ENCODE data around the gene EFCAB8. TPM values are rescaled to one million over a fixed set of nuclear protein-coding genes. Genes with fewer than 3 reads are reported as not detected.
"Not testable (repeated sequence)": the region's sequence is repeated elsewhere in the genome, so short reads cannot be mapped to it uniquely, and the experiment has no call there.

Gene EFCAB8
- total RNA-seq, 1 experiment from 2014 or later: not detected

GRCh38 chr20:32941155-32941885 lies 82.6 kb downstream of the EFCAB8 start:
- no peaks in the 10 kb centered on the region for H3K36me3 Mint-ChIP-seq (ENCODE audit: insufficient read depth, unreplicated experiment)
- ChIA-PET POLR2A (no interaction called here), CTCF (interaction anchor here (0.6 to 0.7 kb wide), 3 partner anchors 38 to 445 kb away, joined by 3 read pairs; no protein-coding TSS in a partner anchor)
- intact Hi-C loops (cut with micrococcal nuclease): no loop called here
- H3K9me3 Mint-ChIP-seq (ENCODE audit: unreplicated experiment): no peaks in the 10 kb centered on the region
- no peak overlapping the region for H3K27ac Mint-ChIP-seq (ENCODE audit: low read depth, unreplicated experiment)
- no peaks in the 10 kb centered on the region for H3K4me1 Mint-ChIP-seq (ENCODE audit: insufficient read depth, unreplicated experiment)
- TF ChIP-seq CTCF (IDR thresholded peaks at IDR 0.05; ENCODE audit: unreplicated experiment): no peak
- DNase-seq (ENCODE audit: unreplicated experiment): no peak
- H3K4me3 Mint-ChIP-seq (ENCODE audit: unreplicated experiment): no peak overlapping the region
- BruUV-seq (replicated peaks): no TSS peak
- H3K27me3 Mint-ChIP-seq (ENCODE audit: insufficient read depth, unreplicated experiment): peaks cover 74% of the 10 kb centered on the region

GRCh38 chr20:32943490-32944052 lies 84.8 kb downstream of the EFCAB8 start:
- POLR2A ChIA-PET: no interaction called here
- Mint-ChIP-seq H3K9me3 (ENCODE audit: unreplicated experiment) (no peaks in the 10 kb centered on the region), H3K27me3 (ENCODE audit: insufficient read depth, unreplicated experiment) (peaks cover 94% of the 10 kb centered on the region), H3K36me3 (ENCODE audit: insufficient read depth, unreplicated experiment) (no peaks in the 10 kb centered on the region), H3K4me1 (ENCODE audit: insufficient read depth, unreplicated experiment) (no peaks in the 10 kb centered on the region), H3K4me3 (ENCODE audit: unreplicated experiment) (no peak overlapping the region), H3K27ac (ENCODE audit: low read depth, unreplicated experiment) (no peak overlapping the region)
- no peak for TF ChIP-seq CTCF (IDR thresholded peaks at IDR 0.05; ENCODE audit: unreplicated experiment)
- BruUV-seq (replicated peaks): no TSS peak
- DNase-seq (ENCODE audit: unreplicated experiment): no peak
- CTCF ChIA-PET: interaction anchor here (1.0 to 3.8 kb wide), 4 partner anchors 37 to 154 kb away, joined by 3 to 42 read pairs (median 24); no protein-coding TSS in a partner anchor
- intact Hi-C loops (cut with micrococcal nuclease): no loop called here

GRCh38 chr20:32945710-32946221 lies 87.0 kb downstream of the EFCAB8 start:
- H3K36me3 Mint-ChIP-seq (ENCODE audit: insufficient read depth, unreplicated experiment): no peaks in the 10 kb centered on the region
- intact Hi-C loops (cut with micrococcal nuclease): loop anchor here (1.0 kb wide), 2 partner anchors 43 to 155 kb away; no protein-coding TSS in a partner anchor
- H3K4me3 Mint-ChIP-seq (ENCODE audit: unreplicated experiment): no peak overlapping the region
- no peak overlapping the region for H3K27ac Mint-ChIP-seq (ENCODE audit: low read depth, unreplicated experiment)
- BruUV-seq (replicated peaks): no TSS peak
- ChIA-PET CTCF (interaction anchor here (0.6 to 3.8 kb wide), 37 partner anchors 9 to 1138 kb away, joined by 3 to 42 read pairs (median 4); partner anchors contain the start of genes MAPRE1 and SUN5), POLR2A (interaction anchor here (0.6 kb wide), 1 partner anchor 705 kb away, joined by 4 read pairs; no protein-coding TSS in a partner anchor)
- peaks cover 94% of the 10 kb centered on the region for H3K27me3 Mint-ChIP-seq (ENCODE audit: insufficient read depth, unreplicated experiment)
- peak; percentile 39 for DNase-seq (ENCODE audit: unreplicated experiment)
- TF ChIP-seq CTCF (IDR thresholded peaks at IDR 0.05; ENCODE audit: unreplicated experiment): peak; percentile 55
- no peaks in the 10 kb centered on the region for H3K4me1 Mint-ChIP-seq (ENCODE audit: insufficient read depth, unreplicated experiment)
- H3K9me3 Mint-ChIP-seq (ENCODE audit: unreplicated experiment): no peaks in the 10 kb centered on the region

- Mint-ChIP-seq H3K4me3 (ENCODE audit: unreplicated experiment) (no peak overlapping the region), H3K27ac (ENCODE audit: low read depth, unreplicated experiment) (no peak overlapping the region), H3K4me1 (ENCODE audit: insufficient read depth, unreplicated experiment) (no peaks in the 10 kb centered on the region), H3K9me3 (ENCODE audit: unreplicated experiment) (no peaks in the 10 kb centered on the region), H3K36me3 (ENCODE audit: insufficient read depth, unreplicated experiment) (no peaks in the 10 kb centered on the region), H3K27me3 (ENCODE audit: insufficient read depth, unreplicated experiment) (peaks cover 94% of the 10 kb centered on the region)
- BruUV-seq (replicated peaks): no TSS peak
- POLR2A ChIA-PET: no interaction called here
- intact Hi-C loops (cut with micrococcal nuclease): no loop called here
- CTCF ChIA-PET: interaction anchor here (0.5 to 3.8 kb wide), 21 partner anchors 8 to 1138 kb away, joined by 3 to 42 read pairs (median 4); partner anchors contain the start of gene SUN5
- no peak for TF ChIP-seq CTCF (IDR thresholded peaks at IDR 0.05; ENCODE audit: unreplicated experiment)
- DNase-seq (ENCODE audit: unreplicated experiment): no peak
These were observed 87.9 kb downstream of the EFCAB8 start for GRCh38 chr20:32946629-32947028.

GRCh38 chr20:32950539-32950938 lies 91.8 kb downstream of the EFCAB8 start:
- POLR2A ChIA-PET: interaction anchor here (1.2 to 1.7 kb wide), 2 partner anchors 14 to 33 kb away, joined by 4 read pairs; no protein-coding TSS in a partner anchor
- H3K4me1 Mint-ChIP-seq (ENCODE audit: insufficient read depth, unreplicated experiment); BruUV-seq (replicated peaks); H3K27ac Mint-ChIP-seq (ENCODE audit: low read depth, unreplicated experiment); DNase-seq (ENCODE audit: unreplicated experiment); H3K9me3 Mint-ChIP-seq (ENCODE audit: unreplicated experiment); H3K36me3 Mint-ChIP-seq (ENCODE audit: insufficient read depth, unreplicated experiment); H3K4me3 Mint-ChIP-seq (ENCODE audit: unreplicated experiment); intact Hi-C loops (cut with micrococcal nuclease): not testable (repeated sequence)
- CTCF ChIA-PET: interaction anchor here (1.0 to 1.3 kb wide), 2 partner anchors 49 to 50 kb away, joined by 3 to 5 read pairs; no protein-coding TSS in a partner anchor
- peaks cover 84% of the 10 kb centered on the region for H3K27me3 Mint-ChIP-seq (ENCODE audit: insufficient read depth, unreplicated experiment)
